ENCODE data around the gene HDC. TPM values are rescaled to one million over a fixed set of nuclear protein-coding genes. Genes with fewer than 3 reads are reported as not detected.

The HDC gene
- total RNA-seq, 2 donors from 2014 or later = not detected

- no peak for TF ChIP-seq CTCF (IDR thresholded peaks at IDR 0.05)
- DNase-seq (ENCODE audit: low spot score) = no peak
- H3K27me3 ChIP-seq = no peaks in the 10 kb centered on the region
These were observed 40.9 kb downstream of the HDC start for GRCh38 chr15:50224606-50225005.

GRCh38 chr15:50222181-50222580 is 43.3 kb downstream of the HDC start:
- no peaks in the 10 kb centered on the region for H3K9me3 ChIP-seq
- H3K4me3 ChIP-seq = no peak overlapping the region
- no peak for TF ChIP-seq CTCF (IDR thresholded peaks at IDR 0.05)
- no peak overlapping the region for H3K27ac ChIP-seq
- H3K27me3 ChIP-seq = no peaks in the 10 kb centered on the region
- no peaks in the 10 kb centered on the region for H3K36me3 ChIP-seq
- H3K4me1 ChIP-seq = no peaks in the 10 kb centered on the region
- DNase-seq (ENCODE audit: low spot score) = no peak

More at GRCh38 chr15:50224606-50225005, 40.9 kb downstream of the HDC start:
- H3K9me3 ChIP-seq = no peaks in the 10 kb centered on the region
- no peak overlapping the region for H3K27ac ChIP-seq
- no peaks in the 10 kb centered on the region for H3K36me3 ChIP-seq
- H3K4me3 ChIP-seq = no peak overlapping the region
- no peaks in the 10 kb centered on the region for H3K4me1 ChIP-seq

- no peak for DNase-seq (ENCODE audit: low spot score)
- TF ChIP-seq CTCF (IDR thresholded peaks at IDR 0.05) = no peak
- no peaks in the 10 kb centered on the region for H3K36me3 ChIP-seq
- H3K27me3 ChIP-seq = no peaks in the 10 kb centered on the region
- no peaks in the 10 kb centered on the region for H3K4me1 ChIP-seq
- no peak overlapping the region for H3K27ac ChIP-seq
- no peak overlapping the region for H3K4me3 ChIP-seq
- H3K9me3 ChIP-seq = no peaks in the 10 kb centered on the region
These were observed 45.7 kb downstream of the HDC start for GRCh38 chr15:50219820-50220219.

GRCh38 chr15:50218691-50219090 is 46.8 kb downstream of the HDC start:
- no peak overlapping the region for H3K4me3 ChIP-seq
- no peak for DNase-seq (ENCODE audit: low spot score)
- no peak overlapping the region for H3K27ac ChIP-seq
- H3K36me3 ChIP-seq = no peaks in the 10 kb centered on the region
- TF ChIP-seq CTCF (IDR thresholded peaks at IDR 0.05) = no peak
- no peaks in the 10 kb centered on the region for H3K9me3 ChIP-seq
- no peaks in the 10 kb centered on the region for H3K27me3 ChIP-seq
- H3K4me1 ChIP-seq = no peaks in the 10 kb centered on the region

GRCh38 chr15:50218291-50218690 is 47.2 kb downstream of the HDC start:
- no peak overlapping the region for H3K4me3 ChIP-seq
- peaks cover 0 to under 1% of the 10 kb centered on the region in 2 donors for H3K9me3 ChIP-seq
- H3K36me3 ChIP-seq = no peaks in the 10 kb centered on the region
- H3K4me1 ChIP-seq = no peaks in the 10 kb centered on the region
- H3K27me3 ChIP-seq = no peaks in the 10 kb centered on the region
- no peak for DNase-seq (ENCODE audit: low spot score)
- TF ChIP-seq CTCF (IDR thresholded peaks at IDR 0.05) = no peak
- H3K27ac ChIP-seq = no peak overlapping the region

- Histone ChIP-seq H3K4me1 (no peaks in the 10 kb centered on the region), H3K9me3 (peaks cover 0 to 10% of the 10 kb centered on the region in 2 donors), H3K4me3 (no peak overlapping the region), H3K27me3 (no peaks in the 10 kb centered on the region), H3K27ac (no peak overlapping the region), H3K36me3 (no peaks in the 10 kb centered on the region)
- TF ChIP-seq CTCF (IDR thresholded peaks at IDR 0.05) = no peak
- DNase-seq (ENCODE audit: low spot score) = no peak
These were observed 54.9 kb downstream of the HDC start for GRCh38 chr15:50210462-50211157.
